Right atrium auricular region (tissue), 2 donors: Measurements from ENCODE around the gene BIRC2. TPM values are rescaled to one million over a fixed set of nuclear protein-coding genes. Genes with fewer than 3 reads are reported as not detected.

Experiments
- DNase-seq: peaks from one replicate; pipeline ENCODE4 v3.0.0-alpha.2; 2019; ENCODE audit warnings: low spot score
- H3K27ac ChIP-seq, 2 donors: fragments of 200-600 bp; sonication (generic); 1 replicate in 1 of 2; 2 replicates in 1 of 2; pipeline ENCODE4 v1.5.1; 2016 to 2019
- H3K27me3 ChIP-seq, 2 donors: fragments of 200-600 bp; sonication (generic); one replicate each; pipeline versions ENCODE4 v1.5.1 to v1.6.0; 2017 to 2019
- H3K36me3 ChIP-seq: fragments of 200-600 bp; sonication (generic); one replicate; pipeline ENCODE4 v1.5.1; 2016
- H3K4me1 ChIP-seq, 2 donors: fragments of 200-600 bp; sonication (generic); one replicate each; pipeline versions ENCODE4 v1.5.1 to v1.6.0; 2017 to 2019
- H3K4me3 ChIP-seq, 2 donors: fragments of 200-600 bp; sonication (generic); 1 replicate in 1 of 2; 2 replicates in 1 of 2; pipeline ENCODE4 v1.5.1; 2017 to 2019; ENCODE audit warnings: mild to moderate bottlenecking in 1 of 2, moderate library complexity in 1 of 2
- H3K9me3 ChIP-seq, 2 donors: fragments of 200-600 bp; sonication (generic); one replicate each; pipeline ENCODE4 v1.5.1; 2019
- total RNA-seq, 2 donors: library from RNA; depleted of rRNA; stranded (reverse); fragments of >200 nt; gene quantifications; one replicate each; pipeline ENCODE4 v1.1.0, GENCODE V29; 2016
- TF ChIP-seq, protein P1 (sequence below), 2 donors: fragments of 200-600 bp; sonication (generic); IDR thresholded peaks; one replicate each; pipeline ENCODE4 v1.5.1; 2019; ENCODE audit warnings: antibody characterized with exemption in 2 of 2

BIRC2 gene
- total RNA-seq, 2 donors from 2014 or later, result 31.5 to 36.8 TPM

DNA sequence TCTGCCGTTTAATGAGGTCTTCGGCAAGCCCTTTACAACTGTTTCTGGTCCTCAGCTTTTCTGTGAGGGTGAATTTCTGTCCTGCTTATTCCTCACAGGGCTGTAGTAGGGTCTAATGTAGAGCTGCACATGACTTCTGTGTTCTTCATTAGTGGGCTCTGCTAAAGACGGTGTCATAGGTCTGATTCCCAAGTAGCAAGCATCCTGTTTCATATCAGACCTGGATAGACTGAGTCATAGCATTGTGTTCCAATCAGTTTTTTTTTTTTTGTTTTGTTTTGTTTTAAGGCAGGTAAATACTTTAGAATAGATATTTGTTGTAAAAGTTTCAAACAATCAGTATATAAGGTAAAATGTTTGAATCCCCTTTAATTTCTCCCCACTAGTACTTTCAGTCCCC lies 35.4 kb downstream of the BIRC2 start:
- no peak for DNase-seq
- H3K4me1 ChIP-seq, result peaks cover 0 to 24% of the 10 kb centered on the region in 2 donors
- no peak overlapping the region for H3K27ac ChIP-seq
- H3K27me3 ChIP-seq, result no peaks in the 10 kb centered on the region
- no peak overlapping the region for H3K4me3 ChIP-seq
- H3K9me3 ChIP-seq, result no peaks in the 10 kb centered on the region
- TF ChIP-seq, protein P1, sequence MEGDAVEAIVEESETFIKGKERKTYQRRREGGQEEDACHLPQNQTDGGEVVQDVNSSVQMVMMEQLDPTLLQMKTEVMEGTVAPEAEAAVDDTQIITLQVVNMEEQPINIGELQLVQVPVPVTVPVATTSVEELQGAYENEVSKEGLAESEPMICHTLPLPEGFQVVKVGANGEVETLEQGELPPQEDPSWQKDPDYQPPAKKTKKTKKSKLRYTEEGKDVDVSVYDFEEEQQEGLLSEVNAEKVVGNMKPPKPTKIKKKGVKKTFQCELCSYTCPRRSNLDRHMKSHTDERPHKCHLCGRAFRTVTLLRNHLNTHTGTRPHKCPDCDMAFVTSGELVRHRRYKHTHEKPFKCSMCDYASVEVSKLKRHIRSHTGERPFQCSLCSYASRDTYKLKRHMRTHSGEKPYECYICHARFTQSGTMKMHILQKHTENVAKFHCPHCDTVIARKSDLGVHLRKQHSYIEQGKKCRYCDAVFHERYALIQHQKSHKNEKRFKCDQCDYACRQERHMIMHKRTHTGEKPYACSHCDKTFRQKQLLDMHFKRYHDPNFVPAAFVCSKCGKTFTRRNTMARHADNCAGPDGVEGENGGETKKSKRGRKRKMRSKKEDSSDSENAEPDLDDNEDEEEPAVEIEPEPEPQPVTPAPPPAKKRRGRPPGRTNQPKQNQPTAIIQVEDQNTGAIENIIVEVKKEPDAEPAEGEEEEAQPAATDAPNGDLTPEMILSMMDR (IDR thresholded peaks at IDR 0.05), result no peak
- H3K36me3 ChIP-seq, result peaks cover 44% of the 10 kb centered on the region

DNA sequence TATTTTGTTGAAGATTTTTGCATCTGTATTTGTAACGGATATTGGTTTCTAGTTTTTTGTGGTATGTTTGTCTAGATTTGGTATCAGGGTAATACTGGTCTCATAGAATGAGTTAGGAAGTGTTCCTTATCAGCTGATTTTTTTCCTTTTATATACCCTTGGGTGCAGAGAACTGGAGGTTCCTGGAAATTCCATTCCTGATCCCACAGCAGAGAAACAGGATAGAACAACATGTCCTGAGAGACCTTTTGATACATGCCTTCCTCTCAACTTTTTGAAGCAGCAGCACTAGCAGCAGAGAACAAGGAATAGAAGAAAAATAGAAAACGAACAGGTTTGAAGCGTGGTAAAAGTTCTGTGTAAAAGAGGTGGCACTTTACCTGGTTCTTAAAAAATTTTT lies 36.8 kb downstream of the BIRC2 start:
- H3K27me3 ChIP-seq, result no peaks in the 10 kb centered on the region
- no peaks in the 10 kb centered on the region for H3K9me3 ChIP-seq
- no peak overlapping the region for H3K4me3 ChIP-seq
- H3K36me3 ChIP-seq, result peaks cover 42% of the 10 kb centered on the region
- TF ChIP-seq, protein P1 (IDR thresholded peaks at IDR 0.05), result no peak
- H3K27ac ChIP-seq, result peak overlapping the region; percentile 51 to 56
- DNase-seq, result no peak
- H3K4me1 ChIP-seq, result peaks cover 0 to 24% of the 10 kb centered on the region in 2 donors

DNA sequence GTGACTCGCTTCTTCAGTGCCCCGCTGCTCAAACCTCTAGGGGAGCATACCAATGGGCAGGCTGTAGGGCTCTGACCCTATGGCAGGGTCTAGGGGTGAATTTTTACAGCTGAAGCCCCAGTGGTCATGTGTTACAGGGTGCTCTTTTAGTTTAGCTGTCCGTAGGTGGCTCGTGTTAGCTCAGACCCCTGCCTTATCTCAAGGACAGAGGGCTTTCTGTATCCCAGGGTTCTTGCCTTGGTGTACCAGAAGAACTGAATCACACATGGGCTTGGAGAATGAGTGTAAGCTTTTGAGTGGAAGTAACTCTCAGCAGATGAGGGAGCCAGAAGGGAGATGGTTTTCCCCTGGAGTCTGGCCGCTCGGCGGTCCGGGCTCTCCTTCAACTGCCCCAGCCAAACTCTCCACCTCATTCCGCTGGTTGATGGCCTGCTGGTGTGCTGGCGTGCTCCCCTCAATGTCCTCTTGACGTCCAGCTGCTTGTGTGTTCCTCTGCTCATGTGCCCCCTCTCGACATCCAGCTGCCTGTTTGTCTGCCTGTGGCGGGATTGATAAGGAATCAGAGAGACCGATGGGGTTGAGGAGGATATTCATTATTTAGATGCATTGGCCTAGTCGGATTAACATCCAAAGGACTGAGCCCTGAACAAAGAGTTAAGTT lies 37.5 kb downstream of the BIRC2 start:
- DNase-seq, result no peak
- Histone ChIP-seq H3K36me3 (peaks cover 42% of the 10 kb centered on the region), H3K27me3 (no peaks in the 10 kb centered on the region), H3K9me3 (no peaks in the 10 kb centered on the region), H3K27ac (peak overlapping the region; percentile 51 to 56), H3K4me3 (no peak overlapping the region), H3K4me1 (peaks cover 0 to 24% of the 10 kb centered on the region in 2 donors)
- TF ChIP-seq, protein P1 (IDR thresholded peaks at IDR 0.05), result no peak

DNA sequence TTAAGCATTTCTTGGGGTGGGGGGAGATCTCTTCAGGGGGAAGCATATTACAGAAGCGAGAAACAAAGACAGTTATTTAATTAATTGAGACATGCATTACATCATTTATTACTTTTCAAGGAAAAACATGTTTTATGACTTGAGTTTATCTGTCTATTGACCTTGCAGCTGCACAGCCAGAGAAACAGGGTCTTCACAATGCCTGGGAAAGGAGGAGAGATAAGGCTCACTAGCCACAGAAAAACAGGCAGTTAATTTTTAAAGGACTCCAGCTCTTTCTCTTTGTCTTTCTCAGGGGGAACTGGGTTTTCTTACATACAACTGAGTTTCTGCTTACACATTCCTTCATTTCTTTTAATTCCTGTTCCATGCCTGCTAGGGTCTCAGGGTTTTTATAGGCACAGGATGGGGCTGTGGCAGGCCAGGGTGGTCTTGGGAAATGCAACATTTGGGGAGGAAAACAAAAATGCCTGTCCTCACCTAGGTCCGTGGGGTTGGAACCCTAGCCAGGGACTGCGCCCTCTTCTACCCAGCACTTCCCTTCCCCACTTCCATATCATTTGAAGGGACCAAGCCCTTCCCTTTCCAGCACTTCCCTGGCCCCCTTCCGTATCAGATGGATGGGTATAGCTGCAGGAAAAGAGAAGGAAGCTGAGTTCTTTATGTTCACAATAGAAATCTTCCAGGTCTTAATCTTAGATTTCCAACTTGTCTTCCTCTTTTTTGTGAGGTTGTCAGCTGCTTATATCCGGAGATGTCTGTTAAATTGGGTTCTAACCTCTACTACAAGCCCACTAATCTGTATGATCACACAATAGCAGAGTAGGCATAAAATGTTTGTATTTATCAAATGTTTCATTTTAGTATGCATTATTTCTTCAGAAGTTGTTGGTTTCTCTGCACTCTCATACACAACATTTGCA lies 38.3 kb downstream of the BIRC2 start:
- no peak for DNase-seq
- Histone ChIP-seq H3K27me3 (no peaks in the 10 kb centered on the region), H3K27ac (peak overlapping the region; percentile 51 to 56), H3K36me3 (peaks cover 36% of the 10 kb centered on the region), H3K4me1 (peaks cover 0 to 24% of the 10 kb centered on the region in 2 donors), H3K4me3 (no peak overlapping the region), H3K9me3 (no peaks in the 10 kb centered on the region)
- TF ChIP-seq, protein P1 (IDR thresholded peaks at IDR 0.05), result no peak

DNA sequence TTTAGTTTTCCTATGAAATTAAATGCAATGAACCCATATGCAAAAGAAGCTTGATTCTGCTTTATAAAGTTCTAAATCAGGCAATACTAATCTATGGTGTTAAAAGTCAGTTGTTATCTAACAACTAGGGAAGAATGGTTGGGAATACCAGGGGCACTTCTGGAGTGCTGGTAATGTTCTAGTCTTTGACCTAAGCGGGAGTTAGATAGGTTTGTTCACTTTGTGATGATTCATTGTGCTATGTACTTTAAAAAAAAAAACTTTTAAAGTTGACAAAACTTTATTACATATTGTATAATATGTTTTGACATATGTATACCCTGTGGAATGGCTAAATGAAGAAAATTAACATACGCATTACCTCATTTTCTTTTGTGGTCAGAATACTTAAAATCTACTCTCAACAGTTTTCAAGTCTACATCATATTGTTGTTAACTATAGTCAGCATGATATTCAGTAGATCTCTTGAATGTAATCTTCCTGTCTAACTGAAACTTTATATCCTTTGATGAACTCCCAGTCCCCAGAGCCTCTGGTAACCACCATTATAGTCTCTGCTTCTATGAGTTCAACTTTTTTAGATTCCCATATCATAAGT lies 39.2 kb downstream of the BIRC2 start:
- no peak overlapping the region for H3K27ac ChIP-seq
- H3K4me3 ChIP-seq, result no peak overlapping the region
- peaks cover 30% of the 10 kb centered on the region for H3K36me3 ChIP-seq

More for the DNA sequence above, 39.2 kb downstream of the BIRC2 start:
- peaks cover 0 to 24% of the 10 kb centered on the region in 2 donors for H3K4me1 ChIP-seq
- TF ChIP-seq, protein P1 (IDR thresholded peaks at IDR 0.05), result no peak
- no peaks in the 10 kb centered on the region for H3K27me3 ChIP-seq
- no peaks in the 10 kb centered on the region for H3K9me3 ChIP-seq
- no peak for DNase-seq
